Hematopoietic multipotent progenitor cell treated with erythropoietin and hydrocortisone succinate and interleukin-3 and kit ligand, for 17 days (in vitro differentiated cells): ENCODE data around the gene VIPR2.

Experiments
- DNase-seq: peaks from one replicate; pipeline ENCODE4 v3.0.0-alpha.2; 2015; ENCODE audit warnings: low spot score

Gene VIPR2

DNA sequence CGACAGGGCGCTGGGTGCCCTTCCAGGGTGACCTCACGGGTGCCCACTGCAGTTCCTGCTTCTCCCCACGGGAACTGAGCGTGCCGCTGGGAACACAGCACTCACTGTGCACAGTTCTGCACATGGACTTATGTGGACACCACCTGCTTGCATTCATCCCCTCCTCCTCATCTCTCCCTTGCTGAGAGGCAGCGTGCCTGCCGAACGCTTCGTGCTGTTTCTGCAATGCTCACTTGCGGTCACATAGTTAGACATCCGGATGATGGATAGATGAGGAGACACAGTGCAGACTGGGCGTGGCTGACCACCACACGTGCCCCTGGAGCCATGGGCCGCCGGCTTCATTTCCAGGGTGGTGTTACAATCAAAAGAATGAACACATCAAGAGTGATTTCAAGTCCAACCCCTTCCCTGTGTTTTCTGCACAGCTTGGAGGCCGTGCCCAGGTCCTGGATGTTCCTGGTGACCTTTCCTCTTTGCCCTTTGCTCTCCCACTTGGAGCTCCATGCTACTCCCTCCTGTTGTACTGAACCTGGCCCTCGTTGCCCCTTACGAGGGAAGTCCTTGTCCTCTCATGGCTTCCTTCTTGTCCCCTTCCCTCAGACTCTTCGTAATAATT, 119.4 kb downstream of the VIPR2 start:
- no peak for DNase-seq

GRCh38 chr7:159024280-159024951, 120.3 kb downstream of the VIPR2 start:
- no peak for DNase-seq

DNA sequence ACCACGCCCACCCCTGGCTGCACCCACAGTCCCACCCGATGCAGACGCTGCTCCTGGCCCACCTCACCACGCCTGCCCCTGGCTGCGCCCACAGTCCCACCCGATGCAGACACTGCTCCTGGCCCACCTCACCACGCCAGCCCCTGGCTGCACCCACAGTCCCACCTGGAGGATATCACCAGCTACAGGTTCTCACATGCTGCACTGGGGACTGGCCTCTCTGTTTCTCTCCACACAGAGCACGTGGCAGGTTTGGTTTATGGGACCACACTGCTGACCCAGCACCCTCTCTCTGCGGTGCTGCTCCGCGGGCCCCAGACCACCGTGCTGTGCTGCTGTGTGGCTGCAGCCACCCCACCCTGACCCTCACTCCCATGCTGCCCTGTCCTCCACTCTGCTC, 120.9 kb downstream of the VIPR2 start:
- no peak for DNase-seq

- DNase-seq, result no peak
Observed at GRCh38 chr7:159023206-159023605, 121.5 kb downstream of the VIPR2 start.

GRCh38 chr7:159022238-159022993, 122.3 kb downstream of the VIPR2 start:
- no peak for DNase-seq

- DNase-seq, result no peak
Observed at GRCh38 chr7:159020987-159021386, 123.7 kb downstream of the VIPR2 start.

DNA sequence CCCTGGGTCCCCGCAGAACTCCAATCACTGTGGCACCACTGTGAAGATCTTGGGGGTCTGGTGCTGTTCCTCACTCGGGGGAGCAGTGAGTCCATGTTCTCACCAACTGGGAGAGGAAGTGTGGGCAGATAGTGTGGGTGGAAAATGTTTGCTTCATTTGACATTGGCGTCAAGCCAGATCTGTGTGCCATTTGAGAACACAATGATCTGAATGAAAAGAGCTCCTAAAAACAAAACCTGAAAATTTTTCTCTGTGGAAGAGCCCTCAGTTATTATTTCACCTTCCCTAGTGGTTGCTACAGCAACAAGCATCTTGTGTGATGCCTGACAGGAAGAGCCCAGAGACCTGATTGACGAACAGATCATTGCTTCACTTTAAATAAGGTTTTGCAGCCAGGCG, 125.6 kb downstream of the VIPR2 start:
- DNase-seq, result no peak

DNA sequence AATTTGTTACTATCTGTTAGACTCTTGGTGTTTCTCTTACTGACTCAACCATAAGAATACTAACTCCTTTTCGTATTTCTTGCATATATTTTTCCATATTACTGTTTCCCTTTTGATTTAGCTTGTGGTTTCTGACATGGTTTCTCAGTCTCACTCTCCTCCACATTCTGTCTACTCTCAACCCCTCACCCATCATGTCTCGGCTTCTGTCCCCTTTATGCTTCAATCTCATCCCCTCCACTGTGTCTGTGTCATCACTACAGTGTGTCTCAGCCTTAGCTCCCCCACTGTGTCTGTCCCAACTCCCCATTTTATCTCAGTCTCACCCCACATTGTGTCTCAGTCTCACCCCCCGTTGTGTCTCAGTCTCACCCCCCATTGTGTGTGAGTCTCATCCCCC, 126.9 kb downstream of the VIPR2 start:
- no peak for DNase-seq

DNA sequence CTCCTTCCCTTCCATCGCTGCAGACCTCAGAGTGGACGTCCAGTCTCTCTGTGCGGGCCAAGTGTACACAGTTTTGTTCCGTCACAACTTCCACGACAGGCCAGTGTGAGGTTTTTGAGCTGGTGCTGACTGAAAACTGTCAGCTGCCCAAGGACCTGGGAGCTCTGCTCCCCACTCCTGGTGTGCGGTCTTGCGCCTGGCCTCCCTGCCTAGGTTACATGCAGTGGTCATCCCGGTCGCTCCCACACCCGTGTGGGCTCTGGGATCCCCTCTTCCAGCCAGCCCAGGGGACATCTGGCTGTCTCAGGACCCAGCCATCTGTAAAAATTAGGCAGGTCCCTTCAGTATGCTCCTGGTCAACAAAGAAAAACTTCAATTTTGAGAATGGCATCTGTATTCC, 127.5 kb downstream of the VIPR2 start:
- no peak for DNase-seq

GRCh38 chr7:159016591-159016990, 128.1 kb downstream of the VIPR2 start:
- DNase-seq, result no peak

- no peak for DNase-seq
Observed at GRCh38 chr7:159015454-159016410, 128.9 kb downstream of the VIPR2 start.

DNA sequence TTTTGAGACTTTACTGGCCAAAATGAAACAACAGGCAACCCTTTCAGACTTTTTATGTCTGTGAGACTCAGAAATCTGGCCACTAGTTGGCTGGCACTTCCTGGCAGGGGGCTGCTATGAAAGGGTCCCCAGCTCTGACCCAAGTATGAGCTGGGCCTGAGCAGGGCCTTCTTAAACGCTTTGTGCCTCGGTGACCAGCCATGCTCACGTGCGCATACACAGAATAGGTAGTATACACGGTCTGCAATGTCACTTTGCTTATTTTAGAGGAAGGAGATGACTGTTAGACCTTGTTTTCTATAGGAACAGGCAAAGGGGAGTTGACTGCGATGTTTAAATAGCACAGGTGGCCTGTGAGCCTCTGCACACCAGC, 129.6 kb downstream of the VIPR2 start:
- DNase-seq, result no peak

DNA sequence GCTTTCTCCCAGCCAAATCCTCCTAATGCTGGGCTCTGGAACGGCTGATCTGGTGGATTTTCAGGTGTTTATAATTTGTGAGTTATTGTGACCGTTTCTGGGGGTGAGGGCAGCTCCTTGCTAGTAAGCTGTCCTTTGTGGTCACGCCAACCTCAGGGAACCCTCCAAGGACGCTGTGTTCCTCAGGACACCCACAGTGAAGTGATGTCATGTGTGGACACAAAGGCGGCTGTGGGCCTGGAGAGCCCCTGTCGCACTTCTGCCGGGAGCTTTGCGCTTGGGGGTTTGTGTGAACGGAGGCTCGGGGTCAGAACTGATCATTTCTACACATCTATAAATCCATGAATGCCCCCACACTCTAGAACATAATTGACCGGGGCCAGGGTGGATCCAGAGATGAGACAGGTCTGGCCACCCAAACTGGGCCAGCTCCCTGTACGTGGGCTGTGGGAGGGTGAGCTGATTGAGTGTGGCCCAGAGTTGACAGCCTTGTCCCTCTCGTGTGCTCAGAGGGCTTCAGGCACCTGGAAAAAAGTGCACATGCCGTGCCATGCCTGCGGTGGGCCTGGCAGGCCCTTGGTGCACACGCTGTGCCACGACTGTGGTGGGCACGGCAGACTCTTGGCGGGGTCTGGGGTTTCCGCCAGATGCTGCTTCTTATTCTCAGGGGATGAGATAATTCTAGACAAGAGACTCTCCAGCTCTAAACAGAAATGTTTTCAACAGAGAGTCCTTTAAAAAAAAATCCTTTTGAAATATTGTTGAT, 130.2 kb downstream of the VIPR2 start:
- no peak for DNase-seq

- no peak for DNase-seq
Observed at GRCh38 chr7:159013825-159014289, 130.8 kb downstream of the VIPR2 start.

DNA sequence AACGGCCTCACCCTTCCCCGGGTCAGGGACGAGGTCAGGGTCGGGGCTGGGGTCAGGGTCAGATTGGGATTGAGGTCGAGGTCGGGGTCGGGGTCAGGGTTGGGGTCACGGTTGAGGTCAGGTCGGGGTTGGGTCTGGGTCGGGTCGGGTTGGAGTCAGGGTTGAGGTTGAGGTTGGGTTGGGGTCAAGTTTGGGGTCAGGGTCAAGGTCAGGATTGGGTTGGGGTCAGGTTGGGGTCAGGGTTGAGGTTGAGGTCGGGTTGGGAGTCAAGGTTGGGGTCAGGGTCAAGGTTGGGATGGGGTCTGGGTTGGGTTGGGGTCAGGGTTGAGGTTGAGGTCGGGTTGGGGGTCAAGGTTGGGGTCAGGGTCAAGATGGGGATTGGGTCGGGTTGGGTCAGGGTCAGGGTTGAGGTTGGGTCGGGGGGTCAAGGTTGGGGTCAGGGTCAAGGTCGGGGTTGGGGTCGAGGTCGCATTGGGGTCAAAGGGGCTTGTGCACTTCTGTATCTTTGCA, 131.4 kb downstream of the VIPR2 start:
- DNase-seq, result no peak

GRCh38 chr7:159012353-159013069, 132.2 kb downstream of the VIPR2 start:
- no peak for DNase-seq

DNA sequence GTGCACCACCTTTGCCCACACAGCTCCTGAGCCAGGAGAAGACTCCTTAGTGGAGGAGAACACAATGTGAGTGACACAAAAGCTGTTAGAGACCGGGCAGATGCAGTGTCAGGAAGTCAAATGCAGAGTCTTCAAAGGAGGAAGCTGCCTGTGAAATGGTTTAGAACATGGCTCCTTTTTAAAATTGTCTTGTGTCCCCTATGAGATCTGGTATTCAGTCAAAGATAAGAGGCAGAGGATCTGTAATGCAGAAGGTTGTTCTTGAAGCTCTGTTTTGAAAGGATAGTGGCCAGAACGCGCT, 133.0 kb downstream of the VIPR2 start:
- no peak for DNase-seq

GRCh38 chr7:159010937-159011721, 133.5 kb downstream of the VIPR2 start:
- no peak for DNase-seq

- no peak for DNase-seq
Observed at GRCh38 chr7:159010411-159010810, 134.3 kb downstream of the VIPR2 start.

- no peak for DNase-seq
Observed at GRCh38 chr7:159009951-159010350, 134.7 kb downstream of the VIPR2 start.
